Measurements from ENCODE around the gene PPIB. TPM values are rescaled to one million over a fixed set of nuclear protein-coding genes. Genes with fewer than 3 reads are reported as not detected.
"Not testable (repeated sequence)": the region's sequence is repeated elsewhere in the genome, so short reads cannot be mapped to it uniquely, and the experiment has no call there.

Gene PPIB
- total RNA-seq, 6 experiments from 2014 or later: 276 to 535 (median 474) TPM

- intact Hi-C loops (cut with DNase I): no loop called here
- Histone ChIP-seq H3K9me3 (no peaks in the 10 kb centered on the region), H3K4me3 (no peak overlapping the region), H3K4me1 (peaks cover 0 to 9% (median 0%) of the 10 kb centered on the region in 4 donors), H3K27ac (no peak overlapping the region), H3K27me3 (no peaks in the 10 kb centered on the region), H3K36me3 (peaks cover 11 to 77% (median 38%) of the 10 kb centered on the region in 4 donors)
- TF ChIP-seq POLR2A (IDR thresholded peaks at IDR 0.05): no peak
- no peak for DNase-seq
- ATAC-seq: no peak
- WGBS (ENCODE audit: insufficient coverage, low coverage, low lambda C conversion rate, missing lambda C conversion rate): 81% methylated on average over 4 of the region's 4 CpGs
These were observed 41.2 kb downstream of the PPIB start for GRCh38 chr15:64121614-64122013.

GRCh38 chr15:64120322-64120721, 42.5 kb downstream of the PPIB start:
- ATAC-seq: peak in 3 of 4 donors; percentile 30 to 61 (median 51)
- DNase-seq; H3K4me1 ChIP-seq; H3K4me3 ChIP-seq; H3K27me3 ChIP-seq; H3K9me3 ChIP-seq; H3K27ac ChIP-seq; intact Hi-C loops (cut with DNase I): not testable (repeated sequence)
- H3K36me3 ChIP-seq: peaks cover 11 to 76% (median 37%) of the 10 kb centered on the region in 4 donors
- WGBS (ENCODE audit: insufficient coverage, low coverage, low lambda C conversion rate, missing lambda C conversion rate): 100% methylated on average over 2 of the region's 2 CpGs

- intact Hi-C loops (cut with DNase I): no loop called here
- Histone ChIP-seq H3K27me3 (no peaks in the 10 kb centered on the region), H3K4me3 (no peak overlapping the region), H3K4me1 (peaks cover 0 to 15% (median 3%) of the 10 kb centered on the region in 4 donors), H3K9me3 (no peaks in the 10 kb centered on the region), H3K36me3 (peaks cover 8 to 78% (median 32%) of the 10 kb centered on the region in 4 donors), H3K27ac (no peak overlapping the region)
- no peak for DNase-seq
- ATAC-seq: no peak
- 90% methylated on average over 4 of the region's 5 CpGs for WGBS (ENCODE audit: insufficient coverage, low coverage, low lambda C conversion rate, missing lambda C conversion rate)
- TF ChIP-seq POLR2A (IDR thresholded peaks at IDR 0.05): no peak
- TF ChIP-seq CTCF (IDR thresholded peaks at IDR 0.05): no peak
These were observed 44.9 kb downstream of the PPIB start for GRCh38 chr15:64117759-64118487.

- Histone ChIP-seq H3K4me3 (no peak overlapping the region), H3K27me3 (no peaks in the 10 kb centered on the region), H3K36me3 (peaks cover 0 to 40% (median 19%) of the 10 kb centered on the region in 4 donors), H3K9me3 (no peaks in the 10 kb centered on the region), H3K4me1 (peaks cover 0 to 43% (median 21%) of the 10 kb centered on the region in 4 donors), H3K27ac (peak overlapping the region in 2 of 3 donors; percentile 12 to 53)
- ATAC-seq: peak; percentile 54 to 71 (median 66)
- intact Hi-C loops (cut with DNase I): no loop called here
- 29% methylated on average over 1 of the region's 1 CpG for WGBS (ENCODE audit: insufficient coverage, low coverage, low lambda C conversion rate, missing lambda C conversion rate)
- no peak for DNase-seq
- TF ChIP-seq POLR2A (IDR thresholded peaks at IDR 0.05) (no peak), CTCF (IDR thresholded peaks at IDR 0.05) (no peak)
These were observed 49.9 kb downstream of the PPIB start for GRCh38 chr15:64112904-64113303.

- DNase-seq: no peak
- Histone ChIP-seq H3K36me3 (peaks cover 0 to 35% (median 15%) of the 10 kb centered on the region in 4 donors), H3K4me1 (peaks cover 0 to 50% (median 24%) of the 10 kb centered on the region in 4 donors), H3K4me3 (no peak overlapping the region), H3K9me3 (no peaks in the 10 kb centered on the region), H3K27me3 (no peaks in the 10 kb centered on the region), H3K27ac (peak overlapping the region in 2 of 3 donors; percentile 43 to 53)
- ATAC-seq: peak; percentile 77 to 91 (median 86)
- TF ChIP-seq CTCF (IDR thresholded peaks at IDR 0.05): no peak
- no peak for TF ChIP-seq POLR2A (IDR thresholded peaks at IDR 0.05)
- WGBS (ENCODE audit: insufficient coverage, low coverage, low lambda C conversion rate, missing lambda C conversion rate): 15% methylated on average over 4 of the region's 4 CpGs
- intact Hi-C loops (cut with DNase I): no loop called here
These were observed 50.6 kb downstream of the PPIB start for GRCh38 chr15:64112073-64112772.

Data from right lobe of liver (tissue), 6 donors.